PC-9 (cell line): ENCODE data around the gene CADM1.

Experiments
- CTCF ChIP-seq: fragments of 200-600 bp; sonication (generic); conservative IDR thresholded peaks from 2 replicates; pipeline ENCODE4 v1.6.1; 2017; ENCODE audit warnings: mixed run types, antibody characterized with exemption, mild to moderate bottlenecking, moderate library complexity
- EZH2 ChIP-seq: fragments of 200-600 bp; sonication (generic); IDR thresholded peaks from 2 replicates; pipeline ENCODE4 v1.8.0; 2017; ENCODE audit warnings: antibody characterized with exemption, low read depth

- TF ChIP-seq EZH2 (no peak), CTCF (no peak)
These were observed 120.8 kb downstream of the CADM1 start for GRCh38 chr11:115383431-115383830.
